Anterior cingulate cortex (tissue), 58 donors: ENCODE data around the gene ANKRD6.

Experiments used
- DNase-seq, 58 donors: peaks; one replicate each; lab custom pipeline; 2025; lab: John Stamatoyannopoulos, UW

The ANKRD6 gene

GRCh38 chr6:89554106-89554505, 121.2 kb downstream of the ANKRD6 start:
- DNase-seq = no peak

DNA sequence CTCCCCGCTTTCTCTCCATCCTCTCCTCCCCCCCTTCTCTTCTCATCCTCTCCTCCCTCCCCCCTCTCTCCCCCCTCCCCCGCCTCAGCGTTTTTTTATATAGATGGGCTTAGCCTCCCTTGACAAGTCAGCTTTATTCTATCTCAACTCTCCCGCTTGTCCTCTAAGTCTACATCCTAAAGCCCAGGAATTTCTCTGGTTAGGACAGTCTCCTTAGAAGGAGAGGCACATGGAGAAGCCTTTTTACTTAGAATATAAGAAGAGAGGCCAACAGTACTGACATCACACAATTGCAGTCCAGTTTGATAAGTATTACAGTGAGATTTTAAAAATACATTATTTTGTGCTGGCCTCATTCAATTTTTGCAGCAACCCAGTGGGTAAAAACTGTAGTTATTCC, 122.1 kb downstream of the ANKRD6 start:
- no peak for DNase-seq

- no peak for DNase-seq
These were observed 122.9 kb downstream of the ANKRD6 start for GRCh38 chr6:89555806-89556205.

GRCh38 chr6:89559487-89559886, 126.5 kb downstream of the ANKRD6 start:
- no peak for DNase-seq

- peak in 45 of 58 donors; percentile 11 to 78 (median 46) for DNase-seq
These were observed 129.4 kb downstream of the ANKRD6 start for GRCh38 chr6:89562093-89562973.

DNA sequence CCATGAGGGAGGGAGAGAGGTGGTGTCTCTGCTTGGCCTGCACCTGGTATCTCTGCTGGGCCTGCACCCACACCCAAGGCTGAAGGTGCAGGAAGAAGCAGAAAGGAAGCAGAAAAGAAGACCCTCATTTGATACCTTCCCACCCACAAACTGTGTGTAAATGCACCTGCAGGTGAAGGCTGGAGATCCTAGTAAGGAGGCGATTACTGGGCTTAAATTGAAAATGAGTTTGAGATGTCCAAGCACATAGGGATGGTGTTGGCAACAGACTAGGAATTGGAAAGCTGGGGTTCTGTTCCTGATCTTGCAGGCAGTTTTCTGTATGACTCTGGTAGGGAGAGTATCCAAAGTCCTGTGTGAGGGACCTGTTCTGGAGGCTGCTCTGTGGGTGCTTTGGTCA, 130.9 kb downstream of the ANKRD6 start:
- DNase-seq = no peak

- DNase-seq = no peak
These were observed 131.9 kb downstream of the ANKRD6 start for GRCh38 chr6:89564752-89565427.

DNA sequence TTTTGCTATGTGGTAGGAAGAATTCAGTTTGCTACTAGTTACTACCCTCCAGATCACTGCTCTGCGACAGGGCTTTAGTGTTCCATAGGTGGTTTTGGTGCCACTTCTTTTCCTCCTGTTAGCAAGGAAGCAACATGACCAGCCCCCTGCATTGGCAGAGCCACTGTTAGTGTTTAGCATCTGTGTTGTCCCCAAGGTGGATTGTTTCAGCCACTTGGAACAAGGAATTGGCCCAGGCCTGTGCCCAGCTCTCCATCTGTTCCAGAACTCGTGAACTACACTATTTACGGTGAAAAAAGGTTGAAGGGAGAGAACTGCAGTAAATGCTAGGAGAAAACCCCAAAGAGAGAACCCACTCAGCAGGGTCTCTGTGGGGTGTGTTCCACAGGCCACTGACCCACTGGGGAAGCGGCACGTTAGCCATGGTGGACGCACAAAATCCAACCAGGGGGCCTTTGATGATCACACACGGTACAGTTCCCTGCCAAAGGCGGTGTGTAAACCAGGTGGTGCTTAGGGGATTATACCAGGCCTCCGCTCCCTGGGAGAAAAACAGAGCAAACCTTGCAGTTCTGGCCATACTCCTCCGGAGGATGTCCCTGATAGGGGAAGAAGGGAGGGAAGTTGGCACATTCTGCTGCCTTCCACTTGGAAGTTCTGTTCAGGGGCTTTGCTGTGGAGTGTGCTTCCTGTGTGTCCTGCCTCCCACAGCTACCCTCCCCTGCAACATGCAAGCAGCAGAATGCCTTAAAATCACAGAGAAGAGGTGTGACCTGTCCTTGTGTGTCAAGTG, 133.3 kb downstream of the ANKRD6 start:
- DNase-seq = peak in 4 of 58 donors; percentile 7 to 36 (median 20)

DNA sequence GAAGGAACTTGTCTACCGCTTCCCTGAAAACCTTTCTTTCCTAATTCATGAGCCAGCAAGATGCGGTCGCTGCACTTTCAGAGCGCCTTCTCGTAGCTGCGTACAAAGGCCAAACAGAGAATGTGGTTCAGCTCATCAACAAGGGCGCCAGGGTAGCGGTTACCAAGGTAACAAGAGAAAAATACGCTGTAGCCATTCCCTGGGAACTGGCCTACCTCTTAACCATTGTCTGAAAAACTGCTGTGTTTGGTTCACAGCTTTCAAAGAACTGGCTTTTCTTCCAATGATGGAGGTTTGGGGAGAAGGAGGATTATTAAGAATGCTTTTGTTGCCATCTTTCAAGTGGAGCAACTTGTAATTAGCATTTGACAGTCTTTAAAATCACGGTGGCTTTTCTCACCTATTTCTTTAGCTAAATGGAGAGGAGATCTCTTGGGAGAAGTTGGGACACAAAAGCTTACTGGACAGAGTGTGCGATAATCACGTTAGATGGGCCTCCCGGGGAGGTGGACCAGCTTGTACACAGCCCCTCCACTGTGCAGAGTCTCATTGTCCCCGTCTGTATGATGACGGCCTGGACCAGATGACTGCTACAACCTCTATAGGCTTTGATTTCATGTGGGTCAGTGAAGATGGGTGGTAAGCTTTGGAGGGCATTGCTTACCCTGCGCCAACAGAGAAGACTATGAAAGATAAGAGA, 134.1 kb downstream of the ANKRD6 start:
- DNase-seq = peak in 18 of 58 donors; percentile 5 to 38 (median 18)

DNA sequence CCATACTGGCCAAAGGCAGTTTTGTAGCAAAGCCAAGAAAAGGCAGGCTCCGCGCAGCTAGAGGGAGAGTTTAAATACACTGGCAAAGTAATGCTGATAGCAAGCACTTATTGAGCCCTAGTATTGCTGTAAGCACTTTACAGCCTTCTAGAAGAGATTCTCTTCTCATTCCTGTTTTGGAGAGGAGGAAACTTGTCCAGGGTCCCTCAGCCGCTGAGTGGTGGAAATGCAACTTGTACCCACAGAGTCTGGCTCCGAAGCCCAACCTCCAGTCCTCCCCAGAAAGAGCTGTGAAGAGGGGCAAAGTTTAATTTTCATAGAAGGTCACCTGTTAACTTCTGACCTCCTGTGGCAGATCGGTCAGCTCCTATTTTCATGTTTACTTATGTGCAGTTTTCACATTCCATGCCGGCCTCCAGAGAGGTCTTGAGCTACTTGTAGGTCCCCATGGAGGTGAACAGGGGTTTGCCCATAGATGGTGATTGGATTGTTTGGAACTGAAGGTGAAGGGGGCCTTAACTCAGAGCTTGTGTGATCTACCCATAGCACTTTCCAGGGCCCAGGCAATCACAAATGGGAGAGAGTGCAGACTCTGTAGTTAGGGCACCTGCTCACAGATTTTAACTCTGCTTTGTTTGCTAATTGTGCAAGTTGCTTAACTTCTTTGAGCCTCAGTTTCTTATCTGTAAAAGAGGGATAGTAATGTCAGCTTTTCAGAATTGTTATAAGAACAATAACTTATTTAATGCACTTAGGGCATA, 134.9 kb downstream of the ANKRD6 start:
- no peak for DNase-seq

GRCh38 chr6:89574910-89575561, 142.1 kb downstream of the ANKRD6 start:
- DNase-seq = no peak

DNA sequence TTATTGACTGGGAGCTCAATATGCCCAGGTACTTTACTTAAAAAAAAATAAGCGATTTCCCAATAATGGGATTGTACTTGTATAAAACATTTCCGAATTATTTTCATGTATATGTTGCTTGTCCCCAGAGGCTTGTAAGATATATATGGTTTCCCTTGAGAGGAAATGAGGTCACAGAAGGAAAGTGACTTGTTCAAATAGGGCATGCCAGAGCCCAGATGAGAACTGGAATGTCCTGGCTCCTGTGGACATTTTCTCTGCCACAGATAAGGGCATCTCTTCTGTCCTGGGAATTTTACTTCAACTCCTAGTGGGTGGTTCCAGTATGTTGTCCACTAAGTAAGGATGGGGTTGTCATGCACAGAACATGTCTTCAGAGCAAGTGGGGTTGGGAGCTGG, 142.6 kb downstream of the ANKRD6 start:
- DNase-seq = no peak

- no peak for DNase-seq
These were observed 148.2 kb downstream of the ANKRD6 start for GRCh38 chr6:89580997-89581666.

DNA sequence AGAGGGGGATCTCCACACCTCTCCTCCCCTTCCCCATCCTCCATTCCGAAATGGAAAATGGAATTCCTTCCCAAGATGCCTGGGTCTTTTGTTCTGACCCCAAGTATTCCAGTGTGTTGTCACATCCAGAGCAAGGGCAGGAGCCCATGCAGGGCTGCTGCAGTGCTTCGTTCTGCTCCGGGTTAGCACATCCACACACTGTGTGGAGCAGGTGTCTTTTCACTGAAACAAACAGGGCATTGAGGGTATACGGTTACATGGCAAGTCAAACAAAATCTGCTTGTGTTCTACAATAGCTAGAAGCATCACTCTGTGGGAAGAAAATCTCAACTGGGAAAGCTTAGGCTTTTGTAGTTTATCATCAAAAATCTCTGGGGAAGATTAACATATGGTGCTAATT, 148.7 kb downstream of the ANKRD6 start:
- no peak for DNase-seq

GRCh38 chr6:89582669-89583325, 149.8 kb downstream of the ANKRD6 start:
- no peak for DNase-seq

DNA sequence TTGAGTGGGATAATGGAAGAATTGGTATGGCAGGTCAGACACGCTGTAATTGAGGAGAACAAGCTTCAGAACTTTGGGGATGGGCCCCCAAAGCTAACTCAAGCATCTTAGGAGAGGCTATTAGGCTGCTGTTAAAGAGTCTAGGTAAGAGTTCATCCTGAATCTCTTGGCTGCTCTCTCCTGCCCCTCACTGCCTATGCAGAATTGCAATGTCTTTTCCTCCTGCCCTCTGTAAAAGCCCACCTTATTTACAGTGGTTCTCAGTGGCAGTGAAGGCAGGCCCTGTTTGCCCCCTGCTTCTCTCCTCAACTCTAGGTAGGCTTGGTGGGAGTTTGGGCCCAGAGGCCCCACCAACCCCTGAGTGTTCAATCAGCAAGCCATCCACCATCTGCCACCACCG, 150.6 kb downstream of the ANKRD6 start:
- no peak for DNase-seq

DNA sequence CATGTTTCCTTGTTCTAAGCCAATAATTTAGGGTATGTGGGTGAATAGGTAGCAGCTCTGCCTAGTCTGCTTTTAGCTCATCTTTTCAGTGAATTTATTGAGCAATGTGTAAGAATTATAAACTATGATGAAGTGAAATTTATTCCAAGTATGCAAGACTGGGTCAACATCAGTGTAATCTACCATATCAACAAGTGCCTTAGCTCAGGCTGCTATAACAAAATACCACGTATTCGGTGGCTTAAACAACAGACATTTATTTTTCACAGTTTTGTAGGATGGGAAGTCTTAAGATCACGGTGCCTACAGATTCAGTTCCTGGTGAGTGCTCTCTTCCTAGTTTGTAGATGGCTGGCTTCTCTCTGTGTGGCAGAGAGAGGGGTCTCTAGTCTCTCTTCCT, 151.6 kb downstream of the ANKRD6 start:
- DNase-seq = no peak

DNA sequence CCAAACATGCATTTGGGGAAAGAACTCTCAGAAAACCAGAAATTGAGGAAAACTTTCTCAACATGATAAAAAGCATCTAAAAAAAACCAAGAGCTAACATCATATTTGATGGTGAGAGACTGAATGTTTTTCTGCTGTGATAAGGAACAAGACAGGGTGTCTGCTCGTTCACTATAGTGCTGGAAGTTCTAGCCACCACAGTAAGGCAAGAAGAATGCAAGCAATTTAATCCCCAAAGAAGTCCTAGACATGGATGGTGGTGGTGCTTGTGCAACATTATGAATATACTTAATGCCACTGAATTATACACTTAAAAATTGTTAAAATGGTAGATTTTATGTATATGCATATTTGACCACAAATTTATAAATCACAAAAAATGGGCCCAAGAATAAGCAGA, 152.2 kb downstream of the ANKRD6 start:
- no peak for DNase-seq
